ENCODE results near the gene NEAT1. TPM values are rescaled to one million over a fixed set of nuclear protein-coding genes. Genes with fewer than 3 reads are reported as not detected.

Gene NEAT1
- polyA plus RNA-seq, 3 donors = 0.90 to 293 (median 1.3) TPM

GRCh38 chr11:65388731-65389130 lies 33.9 kb upstream of the NEAT1 start:
- 98% methylated on average over 4 of the region's 4 CpGs for WGBS (ENCODE audit: insufficient coverage)

DNA sequence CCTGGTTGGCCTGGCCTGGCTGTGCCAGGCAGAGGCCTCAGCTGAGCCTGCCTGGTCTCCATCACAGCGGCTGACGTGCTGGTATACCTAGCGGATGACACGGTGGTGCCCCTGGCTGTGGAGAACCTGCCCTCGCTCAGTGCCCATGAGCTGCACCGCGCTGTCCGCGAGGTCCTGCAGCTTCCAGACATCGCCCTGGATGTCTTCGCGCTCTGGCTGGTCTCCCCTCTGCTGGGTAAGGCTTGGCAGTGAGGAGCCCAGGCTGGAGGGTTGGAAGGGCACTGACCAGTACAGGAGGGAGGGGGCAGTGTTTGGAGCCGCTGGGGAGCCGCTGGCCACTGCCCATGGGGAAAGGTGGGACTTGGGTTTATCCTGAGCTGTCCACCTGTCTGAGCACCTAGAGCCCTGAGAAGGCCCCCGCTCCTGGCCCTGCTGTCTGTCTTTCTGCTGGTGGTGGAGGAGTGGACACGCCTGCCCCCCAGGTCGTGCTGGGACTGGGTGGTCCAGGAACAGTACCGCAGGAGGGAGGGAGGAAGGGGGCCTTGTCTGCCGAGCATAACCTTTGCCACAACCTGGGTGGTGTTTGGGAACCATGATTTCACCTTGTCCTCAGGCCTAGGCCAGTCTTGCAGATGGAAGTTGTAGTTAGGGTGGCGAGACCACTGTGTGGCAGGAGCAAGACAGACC lies 33.2 kb upstream of the NEAT1 start:
- Histone ChIP-seq H3K36me3 (replicated peaks in 1 of 2; ENCODE audit: control insufficient read depth in 1 of 2, insufficient read depth in 2 of 2, low read length in 2 of 2) (peaks cover 41 to 59% of the 10 kb centered on the region in 2 donors), H3K4me3 (replicated peaks in 1 of 3; ENCODE audit: low read depth in 2 of 3, low read length in 3 of 3) (no peak overlapping the region), H2AFZ (ENCODE audit: insufficient read depth, low read depth, low read length, poor library complexity, severe bottlenecking) (no peak overlapping the region), H3K4me2 (replicated peaks; ENCODE audit: extremely low read depth, low read length, poor library complexity, severe bottlenecking) (no peak overlapping the region), H3K79me2 (ENCODE audit: insufficient read depth, low read length) (peaks cover 58% of the 10 kb centered on the region), H3K9me3 (replicated peaks in 1 of 2; ENCODE audit: control insufficient read depth in 1 of 2, insufficient read depth in 1 of 2, low read length in 2 of 2) (no peaks in the 10 kb centered on the region), H3K4me1 (ENCODE audit: control insufficient read depth in 1 of 2, insufficient read depth in 2 of 2, low read length in 2 of 2) (peaks cover 32 to 48% of the 10 kb centered on the region in 2 donors), H4K20me1 (ENCODE audit: insufficient read depth, low read length) (peaks cover 56% of the 10 kb centered on the region), H3K9ac (ENCODE audit: insufficient read depth, low read length, poor library complexity, severe bottlenecking) (no peak overlapping the region), H3K27ac (ENCODE audit: low read depth in 1 of 2, low read length in 2 of 2) (peak overlapping the region in 1 of 2 donors; percentile 27), H3K27me3 (ENCODE audit: control insufficient read depth in 2 of 2, insufficient read depth in 2 of 2, low read length in 2 of 2) (no peaks in the 10 kb centered on the region)
- TF ChIP-seq, protein P1, sequence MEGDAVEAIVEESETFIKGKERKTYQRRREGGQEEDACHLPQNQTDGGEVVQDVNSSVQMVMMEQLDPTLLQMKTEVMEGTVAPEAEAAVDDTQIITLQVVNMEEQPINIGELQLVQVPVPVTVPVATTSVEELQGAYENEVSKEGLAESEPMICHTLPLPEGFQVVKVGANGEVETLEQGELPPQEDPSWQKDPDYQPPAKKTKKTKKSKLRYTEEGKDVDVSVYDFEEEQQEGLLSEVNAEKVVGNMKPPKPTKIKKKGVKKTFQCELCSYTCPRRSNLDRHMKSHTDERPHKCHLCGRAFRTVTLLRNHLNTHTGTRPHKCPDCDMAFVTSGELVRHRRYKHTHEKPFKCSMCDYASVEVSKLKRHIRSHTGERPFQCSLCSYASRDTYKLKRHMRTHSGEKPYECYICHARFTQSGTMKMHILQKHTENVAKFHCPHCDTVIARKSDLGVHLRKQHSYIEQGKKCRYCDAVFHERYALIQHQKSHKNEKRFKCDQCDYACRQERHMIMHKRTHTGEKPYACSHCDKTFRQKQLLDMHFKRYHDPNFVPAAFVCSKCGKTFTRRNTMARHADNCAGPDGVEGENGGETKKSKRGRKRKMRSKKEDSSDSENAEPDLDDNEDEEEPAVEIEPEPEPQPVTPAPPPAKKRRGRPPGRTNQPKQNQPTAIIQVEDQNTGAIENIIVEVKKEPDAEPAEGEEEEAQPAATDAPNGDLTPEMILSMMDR (IDR thresholded peaks at IDR 0.05) = no peak
- peak overlapping the region in 2 of 7 donors; percentile 25 to 36 for H3K27ac Mint-ChIP-seq
- H3K27me3 Mint-ChIP-seq (ENCODE audit: low read depth in 3 of 3) = no peaks in the 10 kb centered on the region
- no peaks in the 10 kb centered on the region for H3K9me3 Mint-ChIP-seq
- H3K4me1 Mint-ChIP-seq = peaks cover 51% of the 10 kb centered on the region
- peaks cover 28 to 58% of the 10 kb centered on the region in 2 donors for H3K36me3 Mint-ChIP-seq
- no peak for DNase-seq
- peak overlapping the region in 1 of 2 donors; percentile 12 for H3K4me3 Mint-ChIP-seq
- 96% methylated on average over 20 of the region's 20 CpGs for WGBS (ENCODE audit: insufficient coverage)
- intact Hi-C loops (cut with micrococcal nuclease) = no loop called here

More at GRCh38 chr11:65388731-65389130, 33.9 kb upstream of the NEAT1 start:
- Histone ChIP-seq H3K4me1 (ENCODE audit: control insufficient read depth in 1 of 2, insufficient read depth in 2 of 2, low read length in 2 of 2) (peaks cover 32 to 51% of the 10 kb centered on the region in 2 donors), H3K9ac (ENCODE audit: insufficient read depth, low read length, poor library complexity, severe bottlenecking) (no peak overlapping the region), H3K9me3 (replicated peaks in 1 of 2; ENCODE audit: control insufficient read depth in 1 of 2, insufficient read depth in 1 of 2, low read length in 2 of 2) (no peaks in the 10 kb centered on the region), H3K36me3 (replicated peaks in 1 of 2; ENCODE audit: control insufficient read depth in 1 of 2, insufficient read depth in 2 of 2, low read length in 2 of 2) (peaks cover 34 to 52% of the 10 kb centered on the region in 2 donors), H3K27me3 (ENCODE audit: control insufficient read depth in 2 of 2, insufficient read depth in 2 of 2, low read length in 2 of 2) (no peaks in the 10 kb centered on the region), H4K20me1 (ENCODE audit: insufficient read depth, low read length) (peaks cover 50% of the 10 kb centered on the region), H3K4me3 (replicated peaks in 1 of 3; ENCODE audit: low read depth in 2 of 3, low read length in 3 of 3) (no peak overlapping the region), H3K27ac (ENCODE audit: low read depth in 1 of 2, low read length in 2 of 2) (no peak overlapping the region), H2AFZ (ENCODE audit: insufficient read depth, low read depth, low read length, poor library complexity, severe bottlenecking) (no peak overlapping the region), H3K79me2 (ENCODE audit: insufficient read depth, low read length) (peaks cover 54% of the 10 kb centered on the region), H3K4me2 (replicated peaks; ENCODE audit: extremely low read depth, low read length, poor library complexity, severe bottlenecking) (peak overlapping the region; percentile 14)
- Mint-ChIP-seq H3K27me3 (ENCODE audit: low read depth in 3 of 3) (no peaks in the 10 kb centered on the region), H3K27ac (peak overlapping the region in 3 of 7 donors; percentile 36 to 70 (median 56)), H3K36me3 (peaks cover 28 to 51% of the 10 kb centered on the region in 2 donors), H3K9me3 (no peaks in the 10 kb centered on the region), H3K4me3 (no peak overlapping the region), H3K4me1 (peaks cover 54% of the 10 kb centered on the region)
- intact Hi-C loops (cut with micrococcal nuclease) = no loop called here
- DNase-seq = no peak
- TF ChIP-seq, protein P1 (IDR thresholded peaks at IDR 0.05) = no peak

Measured in CD14-positive monocyte (primary cell).